Sigmoid colon (tissue), 4 donors: ENCODE measurements around the gene CD36.

Experiments used
- POLR2A ChIP-seq, 2 donors: fragments of 450-650 bp; IDR thresholded peaks; one replicate each; pipeline ENCODE4 v1.6.1; 2016; ENCODE audit warnings: antibody characterized with exemption in 2 of 2, mild to moderate bottlenecking in 2 of 2, moderate library complexity in 2 of 2
- POLR2AphosphoS5 ChIP-seq, 4 donors: sonication (generic); formaldehyde crosslinking; IDR thresholded peaks; one replicate each; pipeline ENCODE4 v1.6.1; 2017; ENCODE audit warnings: antibody characterized with exemption in 4 of 4
- TF ChIP-seq, protein P1 (sequence below), 4 experiments: fragments of 450-650 bp in 3 of 4; fragments of 200-600 bp in 1 of 4; IDR thresholded peaks; one replicate each; pipeline ENCODE4 v1.5.1; 2016 to 2019; ENCODE audit warnings: antibody characterized with exemption in 4 of 4, mild to moderate bottlenecking in 3 of 4, moderate library complexity in 2 of 4

DNA sequence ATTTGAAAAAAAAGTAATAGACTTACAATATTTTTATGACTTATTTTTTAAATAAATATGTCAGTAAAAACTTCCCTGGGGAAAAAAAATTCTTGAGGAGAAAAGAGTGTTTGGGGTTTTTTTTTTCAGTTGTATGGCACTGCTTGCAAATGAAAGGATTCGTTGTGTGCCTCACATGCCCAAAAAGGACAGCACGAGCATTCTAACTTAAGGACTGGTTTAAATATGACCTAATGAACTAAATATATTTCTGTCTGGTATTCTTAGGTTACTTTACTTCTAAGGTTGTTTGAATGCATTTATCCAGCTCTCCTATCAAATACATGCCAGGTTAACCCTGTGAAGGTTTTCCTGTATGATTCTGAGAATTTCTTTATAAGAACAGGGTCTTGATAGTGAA, 988 bp upstream of the CD36 start:
- TF ChIP-seq, protein P1, sequence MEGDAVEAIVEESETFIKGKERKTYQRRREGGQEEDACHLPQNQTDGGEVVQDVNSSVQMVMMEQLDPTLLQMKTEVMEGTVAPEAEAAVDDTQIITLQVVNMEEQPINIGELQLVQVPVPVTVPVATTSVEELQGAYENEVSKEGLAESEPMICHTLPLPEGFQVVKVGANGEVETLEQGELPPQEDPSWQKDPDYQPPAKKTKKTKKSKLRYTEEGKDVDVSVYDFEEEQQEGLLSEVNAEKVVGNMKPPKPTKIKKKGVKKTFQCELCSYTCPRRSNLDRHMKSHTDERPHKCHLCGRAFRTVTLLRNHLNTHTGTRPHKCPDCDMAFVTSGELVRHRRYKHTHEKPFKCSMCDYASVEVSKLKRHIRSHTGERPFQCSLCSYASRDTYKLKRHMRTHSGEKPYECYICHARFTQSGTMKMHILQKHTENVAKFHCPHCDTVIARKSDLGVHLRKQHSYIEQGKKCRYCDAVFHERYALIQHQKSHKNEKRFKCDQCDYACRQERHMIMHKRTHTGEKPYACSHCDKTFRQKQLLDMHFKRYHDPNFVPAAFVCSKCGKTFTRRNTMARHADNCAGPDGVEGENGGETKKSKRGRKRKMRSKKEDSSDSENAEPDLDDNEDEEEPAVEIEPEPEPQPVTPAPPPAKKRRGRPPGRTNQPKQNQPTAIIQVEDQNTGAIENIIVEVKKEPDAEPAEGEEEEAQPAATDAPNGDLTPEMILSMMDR (IDR thresholded peaks at IDR 0.05), result no peak
- TF ChIP-seq POLR2A (IDR thresholded peaks at IDR 0.05) (no peak), POLR2AphosphoS5 (IDR thresholded peaks at IDR 0.05) (no peak)
